HL-60 (cell line): ENCODE results near the gene ARF6.

ENCODE experiments used
- DNase-seq, 2 experiments: peaks; one replicate each; pipeline ENCODE4 v3.0.0-alpha.2; 2010 to 2020; ENCODE audit warnings: low read depth in 1 of 2, low spot score in 1 of 2
- H3K27ac ChIP-seq: fragments of 250-450 bp; sonication (Bioruptor Pico); replicated peaks from 2 replicates; pipeline ENCODE4 v1.5.1; 2020; ENCODE audit warnings: mild to moderate bottlenecking, moderate library complexity
- H3K27me3 ChIP-seq: fragments of 250-450 bp; sonication (Bioruptor Pico); 2 replicates; pipeline ENCODE4 v1.5.1; 2021; ENCODE audit warnings: mild to moderate bottlenecking, moderate library complexity; ENCODE audit not compliant: insufficient read depth, poor library complexity, severe bottlenecking
- H3K4me3 ChIP-seq: replicated peaks from 2 replicates; pipeline ENCODE4 v1.5.1; 2011; ENCODE audit warnings: mild to moderate bottlenecking, control low read depth, low read length; ENCODE audit not compliant: insufficient read depth
- CTCF ChIP-seq: IDR thresholded peaks from one replicate; pipeline ENCODE4 v1.5.1; 2011; ENCODE audit warnings: low read length, control low read depth, inconsistent platforms; ENCODE audit not compliant: insufficient read depth
- GABPA ChIP-seq: IDR thresholded peaks from 2 replicates; pipeline ENCODE4 v1.6.1; 2012; ENCODE audit warnings: low read depth
- POLR2AphosphoS5 ChIP-seq: IDR thresholded peaks from 2 replicates; pipeline ENCODE4 v1.6.1; 2012; ENCODE audit warnings: low read depth
- SPI1 ChIP-seq: IDR thresholded peaks from 2 replicates; pipeline ENCODE4 v1.6.1; 2012; ENCODE audit warnings: low read depth, mild to moderate bottlenecking, borderline replicate concordance
- TF ChIP-seq, protein P1 (sequence below): IDR thresholded peaks from 2 replicates; pipeline ENCODE4 v1.6.1; 2012; ENCODE audit warnings: low read depth; ENCODE audit not compliant: insufficient replicate concordance

The ARF6 gene

DNA sequence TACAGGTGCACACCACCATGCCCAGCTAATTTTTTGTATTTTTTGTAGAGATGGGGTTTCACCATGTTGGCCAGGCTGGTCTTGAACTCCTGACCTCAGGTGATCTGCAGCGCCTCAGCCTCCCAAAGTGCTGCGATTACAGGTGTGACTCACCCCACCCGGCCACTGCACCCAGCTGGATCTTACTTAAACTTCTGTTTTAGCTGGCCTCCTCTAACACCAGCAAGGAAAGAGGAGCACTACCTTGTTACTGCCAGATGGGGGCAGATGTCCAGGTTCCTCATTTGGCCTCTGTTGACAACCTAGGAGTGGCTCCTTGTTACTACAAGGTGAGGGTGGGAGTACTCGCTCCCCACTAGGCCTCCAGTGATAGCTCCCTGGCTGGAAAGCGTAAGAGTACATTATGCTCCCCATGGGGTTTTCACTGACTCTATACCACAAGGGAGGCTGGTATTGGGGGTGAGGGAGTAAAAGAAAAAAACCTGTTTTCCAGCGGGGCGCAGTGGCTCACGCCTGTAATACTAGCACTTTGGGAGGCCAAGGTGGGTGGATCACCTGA is 13.2 kb upstream of the ARF6 start:
- no peak overlapping the region for H3K4me3 ChIP-seq
- H3K27me3 ChIP-seq: no peaks in the 10 kb centered on the region
- peak; percentile 58 to 82 for DNase-seq
- TF ChIP-seq, protein P1, sequence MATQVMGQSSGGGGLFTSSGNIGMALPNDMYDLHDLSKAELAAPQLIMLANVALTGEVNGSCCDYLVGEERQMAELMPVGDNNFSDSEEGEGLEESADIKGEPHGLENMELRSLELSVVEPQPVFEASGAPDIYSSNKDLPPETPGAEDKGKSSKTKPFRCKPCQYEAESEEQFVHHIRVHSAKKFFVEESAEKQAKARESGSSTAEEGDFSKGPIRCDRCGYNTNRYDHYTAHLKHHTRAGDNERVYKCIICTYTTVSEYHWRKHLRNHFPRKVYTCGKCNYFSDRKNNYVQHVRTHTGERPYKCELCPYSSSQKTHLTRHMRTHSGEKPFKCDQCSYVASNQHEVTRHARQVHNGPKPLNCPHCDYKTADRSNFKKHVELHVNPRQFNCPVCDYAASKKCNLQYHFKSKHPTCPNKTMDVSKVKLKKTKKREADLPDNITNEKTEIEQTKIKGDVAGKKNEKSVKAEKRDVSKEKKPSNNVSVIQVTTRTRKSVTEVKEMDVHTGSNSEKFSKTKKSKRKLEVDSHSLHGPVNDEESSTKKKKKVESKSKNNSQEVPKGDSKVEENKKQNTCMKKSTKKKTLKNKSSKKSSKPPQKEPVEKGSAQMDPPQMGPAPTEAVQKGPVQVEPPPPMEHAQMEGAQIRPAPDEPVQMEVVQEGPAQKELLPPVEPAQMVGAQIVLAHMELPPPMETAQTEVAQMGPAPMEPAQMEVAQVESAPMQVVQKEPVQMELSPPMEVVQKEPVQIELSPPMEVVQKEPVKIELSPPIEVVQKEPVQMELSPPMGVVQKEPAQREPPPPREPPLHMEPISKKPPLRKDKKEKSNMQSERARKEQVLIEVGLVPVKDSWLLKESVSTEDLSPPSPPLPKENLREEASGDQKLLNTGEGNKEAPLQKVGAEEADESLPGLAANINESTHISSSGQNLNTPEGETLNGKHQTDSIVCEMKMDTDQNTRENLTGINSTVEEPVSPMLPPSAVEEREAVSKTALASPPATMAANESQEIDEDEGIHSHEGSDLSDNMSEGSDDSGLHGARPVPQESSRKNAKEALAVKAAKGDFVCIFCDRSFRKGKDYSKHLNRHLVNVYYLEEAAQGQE: no peak
- TF ChIP-seq CTCF (peak; percentile 66), GABPA (no peak), POLR2AphosphoS5 (no peak), SPI1 (peak; percentile 77; the same call in 1 of the 2 replicates)
- no peak overlapping the region for H3K27ac ChIP-seq

- Histone ChIP-seq H3K27me3 (no peaks in the 10 kb centered on the region), H3K4me3 (no peak overlapping the region), H3K27ac (no peak overlapping the region)
- TF ChIP-seq GABPA (no peak), POLR2AphosphoS5 (no peak)
- DNase-seq: no peak
These were observed 12.4 kb upstream of the ARF6 start for GRCh38 chr14:49880267-49881064.

DNA sequence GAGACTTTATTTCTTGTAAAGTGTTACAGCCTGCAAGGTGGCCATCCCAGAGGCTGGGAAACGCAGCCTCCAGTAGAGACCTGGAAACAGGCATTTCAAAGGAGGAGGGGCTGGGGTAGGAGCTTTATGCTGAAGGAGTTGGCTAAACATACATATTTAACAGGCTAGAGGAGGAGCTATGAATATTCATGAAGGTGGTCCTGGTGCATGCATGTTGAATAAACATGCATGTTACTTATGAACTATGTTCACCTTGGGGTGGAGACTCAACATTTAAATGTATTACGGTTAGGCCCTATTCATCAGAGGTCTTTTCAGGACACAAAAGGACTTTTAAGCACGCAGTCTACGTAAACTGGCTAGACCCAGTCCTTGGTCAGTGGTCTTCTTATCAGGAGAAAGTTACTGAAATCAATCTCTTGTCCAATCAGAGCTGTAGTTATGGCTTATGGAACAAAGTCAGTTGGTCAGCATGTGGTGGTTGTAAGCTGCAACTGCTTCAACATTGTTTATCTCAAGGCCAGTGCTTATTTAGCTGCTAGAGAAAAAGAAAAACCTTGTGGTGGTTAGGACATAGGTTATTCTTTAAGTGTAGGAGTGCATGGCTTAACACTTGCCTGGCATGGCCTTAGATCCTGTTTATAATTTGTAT is 11.4 kb upstream of the ARF6 start:
- H3K27me3 ChIP-seq: no peaks in the 10 kb centered on the region
- H3K4me3 ChIP-seq: no peak overlapping the region
- no peak for DNase-seq
- H3K27ac ChIP-seq: no peak overlapping the region
- TF ChIP-seq POLR2AphosphoS5: no peak
- no peak for TF ChIP-seq GABPA
- TF ChIP-seq CTCF: no peak
- TF ChIP-seq, protein P1: no peak
- TF ChIP-seq SPI1: no peak

- no peak overlapping the region for H3K27ac ChIP-seq
- H3K27me3 ChIP-seq: no peaks in the 10 kb centered on the region
- TF ChIP-seq POLR2AphosphoS5 (no peak), GABPA (no peak), CTCF (no peak), SPI1 (no peak)
- TF ChIP-seq, protein P1: no peak
- no peak overlapping the region for H3K4me3 ChIP-seq
- no peak for DNase-seq
These were observed 9.8 kb upstream of the ARF6 start for GRCh38 chr14:49882826-49883694.
